Hepatic stellate cell (primary cell): ENCODE measurements around the gene GRHL1.
"Not testable (repeated sequence)": the region's sequence is repeated elsewhere in the genome, so short reads cannot be mapped to it uniquely, and the experiment has no call there.

ENCODE experiments used
- DNase-seq: peaks from one replicate; pipeline ENCODE4 v3.0.0; 2011; ENCODE audit warnings: low spot score

GRHL1 gene

GRCh38 chr2:9951522-9952285, at the start of gene GRHL1:
TSS of gene GRHL1 (plus strand) at chr2:9951693. CDS start at chr2:9951834, 141 bp downstream.
- peak; percentile 99 for DNase-seq

GRCh38 chr2:9905413-9905812, 46.1 kb upstream of the GRHL1 start:
- no peak for DNase-seq

- no peak for DNase-seq
Observed at GRCh38 chr2:9907402-9907801, 44.1 kb upstream of the GRHL1 start.

- DNase-seq: no peak
Observed at GRCh38 chr2:9908639-9909038, 42.9 kb upstream of the GRHL1 start.

- DNase-seq: no peak
Observed at GRCh38 chr2:9909106-9909505, 42.4 kb upstream of the GRHL1 start.

GRCh38 chr2:9910699-9911098, 40.8 kb upstream of the GRHL1 start:
- no peak for DNase-seq

GRCh38 chr2:9912468-9912867, 39.0 kb upstream of the GRHL1 start:
- DNase-seq: no peak

- DNase-seq: no peak
Observed at GRCh38 chr2:9914384-9915065, 37.0 kb upstream of the GRHL1 start.

- DNase-seq: peak; percentile 16
Observed at GRCh38 chr2:9918275-9918674, 33.2 kb upstream of the GRHL1 start.

- no peak for DNase-seq
Observed at GRCh38 chr2:9919512-9919911, 32.0 kb upstream of the GRHL1 start.

GRCh38 chr2:9927020-9927419, 24.5 kb upstream of the GRHL1 start:
- not testable (repeated sequence) for DNase-seq

GRCh38 chr2:9937258-9937657, 14.2 kb upstream of the GRHL1 start:
- no peak for DNase-seq

- DNase-seq: no peak
Observed at GRCh38 chr2:9937968-9938367, 13.5 kb upstream of the GRHL1 start.

GRCh38 chr2:9939587-9940485, 11.7 kb upstream of the GRHL1 start:
- DNase-seq: no peak

GRCh38 chr2:9941196-9941995, 10.1 kb upstream of the GRHL1 start:
- peak; percentile 75 for DNase-seq

- DNase-seq: no peak
Observed at GRCh38 chr2:9941996-9942390, 9.5 kb upstream of the GRHL1 start.

GRCh38 chr2:9944330-9944758, 7.1 kb upstream of the GRHL1 start:
- DNase-seq: no peak

GRCh38 chr2:9945596-9945995, 5.9 kb upstream of the GRHL1 start:
- DNase-seq: no peak

- no peak for DNase-seq
Observed at GRCh38 chr2:9946076-9946475, 5.4 kb upstream of the GRHL1 start.

GRCh38 chr2:9946818-9947217, 4.7 kb upstream of the GRHL1 start:
- DNase-seq: no peak

GRCh38 chr2:9948721-9949120, 2.8 kb upstream of the GRHL1 start:
- DNase-seq: no peak
